Mucosa of stomach (tissue), 1 donor: ENCODE data around the gene MYO3B.

ENCODE experiments used
- H3K27me3 ChIP-seq: one replicate; pipeline ENCODE4 v1.7.0; 2013; ENCODE audit warnings: mild to moderate bottlenecking, low read length; ENCODE audit not compliant: control insufficient read depth, insufficient read depth
- H3K36me3 ChIP-seq: one replicate; pipeline ENCODE4 v1.7.0; 2013; ENCODE audit warnings: low read length; ENCODE audit not compliant: control insufficient read depth, insufficient read depth
- H3K4me1 ChIP-seq: one replicate; pipeline ENCODE4 v1.7.0; 2013; ENCODE audit warnings: mild to moderate bottlenecking, low read length; ENCODE audit not compliant: control insufficient read depth, insufficient read depth
- H3K4me3 ChIP-seq: one replicate; pipeline ENCODE4 v1.7.0; 2013; ENCODE audit warnings: low read length
- H3K9ac ChIP-seq: one replicate; pipeline ENCODE4 v1.7.0; 2013; ENCODE audit warnings: mild to moderate bottlenecking, low read length, moderate library complexity
- H3K9me3 ChIP-seq: one replicate; pipeline ENCODE4 v1.7.0; 2013; ENCODE audit warnings: mild to moderate bottlenecking, low read length, moderate library complexity; ENCODE audit not compliant: control insufficient read depth
- donor health status: Pancreatic carcinoma.

Gene MYO3B

GRCh38 chr2:170229744-170230143 is 51.8 kb downstream of the MYO3B start:
- Histone ChIP-seq H3K36me3 (no peaks in the 10 kb centered on the region), H3K27me3 (no peaks in the 10 kb centered on the region), H3K9me3 (no peaks in the 10 kb centered on the region), H3K4me1 (no peaks in the 10 kb centered on the region), H3K9ac (no peak overlapping the region), H3K4me3 (no peak overlapping the region)

GRCh38 chr2:170235860-170236679 is 58.1 kb downstream of the MYO3B start:
- Histone ChIP-seq H3K4me3 (no peak overlapping the region), H3K4me1 (no peaks in the 10 kb centered on the region), H3K9me3 (no peaks in the 10 kb centered on the region), H3K9ac (no peak overlapping the region), H3K27me3 (no peaks in the 10 kb centered on the region), H3K36me3 (no peaks in the 10 kb centered on the region)

GRCh38 chr2:170236680-170237047 is 58.7 kb downstream of the MYO3B start:
- H3K4me1 ChIP-seq: no peaks in the 10 kb centered on the region
- H3K36me3 ChIP-seq: no peaks in the 10 kb centered on the region
- H3K9me3 ChIP-seq: no peaks in the 10 kb centered on the region
- H3K9ac ChIP-seq: no peak overlapping the region
- no peak overlapping the region for H3K4me3 ChIP-seq
- H3K27me3 ChIP-seq: no peaks in the 10 kb centered on the region

- no peak overlapping the region for H3K9ac ChIP-seq
- no peaks in the 10 kb centered on the region for H3K9me3 ChIP-seq
- no peaks in the 10 kb centered on the region for H3K4me1 ChIP-seq
- H3K27me3 ChIP-seq: peaks cover 3% of the 10 kb centered on the region
- H3K4me3 ChIP-seq: no peak overlapping the region
- H3K36me3 ChIP-seq: no peaks in the 10 kb centered on the region
These were observed 59.7 kb downstream of the MYO3B start for GRCh38 chr2:170237572-170238120.

GRCh38 chr2:170238776-170239175 is 60.8 kb downstream of the MYO3B start:
- no peak overlapping the region for H3K9ac ChIP-seq
- H3K36me3 ChIP-seq: no peaks in the 10 kb centered on the region
- H3K9me3 ChIP-seq: no peaks in the 10 kb centered on the region
- H3K4me1 ChIP-seq: no peaks in the 10 kb centered on the region
- H3K27me3 ChIP-seq: peaks cover 5% of the 10 kb centered on the region
- no peak overlapping the region for H3K4me3 ChIP-seq

GRCh38 chr2:170240629-170241028 is 62.7 kb downstream of the MYO3B start:
- H3K9me3 ChIP-seq: no peaks in the 10 kb centered on the region
- H3K4me1 ChIP-seq: no peaks in the 10 kb centered on the region
- peaks cover 5% of the 10 kb centered on the region for H3K27me3 ChIP-seq
- H3K4me3 ChIP-seq: no peak overlapping the region
- H3K9ac ChIP-seq: no peak overlapping the region
- no peaks in the 10 kb centered on the region for H3K36me3 ChIP-seq

- H3K36me3 ChIP-seq: no peaks in the 10 kb centered on the region
- H3K9me3 ChIP-seq: no peaks in the 10 kb centered on the region
- H3K4me3 ChIP-seq: no peak overlapping the region
- peaks cover 5% of the 10 kb centered on the region for H3K27me3 ChIP-seq
- H3K9ac ChIP-seq: no peak overlapping the region
- H3K4me1 ChIP-seq: no peaks in the 10 kb centered on the region
These were observed 63.8 kb downstream of the MYO3B start for GRCh38 chr2:170241756-170242155.

- Histone ChIP-seq H3K4me1 (no peaks in the 10 kb centered on the region), H3K4me3 (no peak overlapping the region), H3K9ac (no peak overlapping the region), H3K27me3 (peaks cover 5% of the 10 kb centered on the region), H3K9me3 (no peaks in the 10 kb centered on the region), H3K36me3 (no peaks in the 10 kb centered on the region)
These were observed 65.3 kb downstream of the MYO3B start for GRCh38 chr2:170243118-170243837.

- H3K27me3 ChIP-seq: peaks cover 5% of the 10 kb centered on the region
- H3K4me3 ChIP-seq: no peak overlapping the region
- no peaks in the 10 kb centered on the region for H3K4me1 ChIP-seq
- no peaks in the 10 kb centered on the region for H3K36me3 ChIP-seq
- no peak overlapping the region for H3K9ac ChIP-seq
- H3K9me3 ChIP-seq: no peaks in the 10 kb centered on the region
These were observed 66.0 kb downstream of the MYO3B start for GRCh38 chr2:170243898-170244297.

GRCh38 chr2:170244555-170244954 is 66.6 kb downstream of the MYO3B start:
- no peaks in the 10 kb centered on the region for H3K36me3 ChIP-seq
- H3K9me3 ChIP-seq: no peaks in the 10 kb centered on the region
- H3K9ac ChIP-seq: no peak overlapping the region
- peaks cover 5% of the 10 kb centered on the region for H3K27me3 ChIP-seq
- no peaks in the 10 kb centered on the region for H3K4me1 ChIP-seq
- H3K4me3 ChIP-seq: no peak overlapping the region

GRCh38 chr2:170245312-170245711 is 67.4 kb downstream of the MYO3B start:
- Histone ChIP-seq H3K9me3 (no peaks in the 10 kb centered on the region), H3K36me3 (no peaks in the 10 kb centered on the region), H3K27me3 (peaks cover 5% of the 10 kb centered on the region), H3K9ac (no peak overlapping the region), H3K4me3 (no peak overlapping the region), H3K4me1 (no peaks in the 10 kb centered on the region)

GRCh38 chr2:170247333-170247732 is 69.4 kb downstream of the MYO3B start:
- H3K27me3 ChIP-seq: peaks cover 5% of the 10 kb centered on the region
- H3K9me3 ChIP-seq: no peaks in the 10 kb centered on the region
- H3K4me1 ChIP-seq: no peaks in the 10 kb centered on the region
- H3K4me3 ChIP-seq: no peak overlapping the region
- no peak overlapping the region for H3K9ac ChIP-seq
- no peaks in the 10 kb centered on the region for H3K36me3 ChIP-seq
